GM12865 (cell line): ENCODE data around the gene PNMA1.
A peak's percentile ranks its signal among the peaks of the same experiment; 100 is the strongest.

Experiments
- DNase-seq: peaks from one replicate; pipeline ENCODE4 v3.0.0; 2010; ENCODE audit warnings: low read depth
- H3K4me3 ChIP-seq: 2 replicates; pipeline ENCODE4 v1.5.1; 2011; ENCODE audit warnings: mild to moderate bottlenecking, low read depth, low read length, control low read depth
- CTCF ChIP-seq: IDR thresholded peaks from 2 replicates; pipeline ENCODE4 v1.5.1; 2011; ENCODE audit warnings: low read length, control low read depth, low read depth, inconsistent platforms; ENCODE audit not compliant: insufficient read depth; ENCODE audit errors: missing control alignments

PNMA1 gene

DNA sequence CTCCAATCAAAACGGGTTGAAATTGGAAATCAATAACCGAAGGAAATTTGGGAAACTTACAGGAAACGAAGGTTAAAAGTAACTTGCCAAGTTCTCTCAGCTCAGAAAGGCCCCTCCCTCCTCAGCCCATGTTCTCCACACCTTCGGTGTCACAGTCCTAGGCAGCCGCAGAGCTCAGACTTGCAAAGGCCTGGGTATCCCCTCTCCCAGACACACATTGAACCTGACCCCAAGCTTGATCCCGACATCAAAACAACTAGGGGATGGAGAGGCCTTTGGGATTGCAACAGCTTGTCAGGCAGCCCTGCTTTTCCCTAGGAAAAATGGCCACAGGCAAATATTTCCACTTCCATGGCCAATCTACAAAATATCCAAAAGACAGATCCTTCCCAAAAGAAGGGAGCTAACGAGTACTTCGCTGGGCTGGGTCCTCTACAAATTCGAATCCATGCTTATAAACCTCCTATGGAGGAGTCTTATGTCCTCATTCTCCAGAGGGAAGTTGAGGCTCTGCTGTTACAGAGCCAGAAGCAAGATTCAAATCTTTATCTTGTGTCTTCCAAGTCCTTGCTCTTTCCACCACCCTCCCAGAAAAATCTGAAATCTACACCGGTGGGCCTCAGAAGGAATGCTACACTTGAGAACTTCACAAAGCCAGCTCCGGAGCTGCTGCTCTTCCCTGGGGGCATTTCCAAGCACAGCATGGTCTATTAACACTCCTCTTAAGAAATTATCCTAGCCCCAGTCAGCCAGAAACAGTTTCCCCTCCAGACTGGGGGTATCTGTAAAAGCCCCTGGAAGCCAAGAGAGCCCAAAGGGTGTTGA lies 35.7 kb upstream of the PNMA1 start:
- no peak for TF ChIP-seq CTCF
- H3K4me3 ChIP-seq = no peak overlapping the region
- DNase-seq = no peak

DNA sequence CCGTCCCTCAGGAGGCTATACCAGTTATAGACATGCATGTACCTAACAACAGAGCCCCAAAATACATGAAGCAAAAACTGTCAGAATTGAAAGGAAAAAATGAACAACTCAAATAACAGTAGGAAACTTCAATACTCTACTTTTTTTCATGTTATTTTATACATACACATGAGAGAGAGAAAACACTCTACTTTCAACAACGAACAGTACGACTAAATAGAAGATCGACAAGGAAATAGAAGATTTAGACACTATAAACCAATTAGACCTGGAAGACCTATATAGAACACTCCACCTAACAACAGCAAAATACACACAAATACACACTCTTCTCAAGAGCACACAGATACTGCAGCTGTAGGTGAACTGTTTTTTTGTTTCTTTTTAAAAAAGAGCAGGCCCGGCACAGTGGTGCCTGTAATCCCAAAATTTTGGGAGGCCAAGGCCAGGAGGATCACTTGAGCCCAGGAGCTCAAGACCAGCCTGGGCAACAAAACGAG lies 34.7 kb upstream of the PNMA1 start:
- no peak overlapping the region for H3K4me3 ChIP-seq
- no peak for TF ChIP-seq CTCF

DNA sequence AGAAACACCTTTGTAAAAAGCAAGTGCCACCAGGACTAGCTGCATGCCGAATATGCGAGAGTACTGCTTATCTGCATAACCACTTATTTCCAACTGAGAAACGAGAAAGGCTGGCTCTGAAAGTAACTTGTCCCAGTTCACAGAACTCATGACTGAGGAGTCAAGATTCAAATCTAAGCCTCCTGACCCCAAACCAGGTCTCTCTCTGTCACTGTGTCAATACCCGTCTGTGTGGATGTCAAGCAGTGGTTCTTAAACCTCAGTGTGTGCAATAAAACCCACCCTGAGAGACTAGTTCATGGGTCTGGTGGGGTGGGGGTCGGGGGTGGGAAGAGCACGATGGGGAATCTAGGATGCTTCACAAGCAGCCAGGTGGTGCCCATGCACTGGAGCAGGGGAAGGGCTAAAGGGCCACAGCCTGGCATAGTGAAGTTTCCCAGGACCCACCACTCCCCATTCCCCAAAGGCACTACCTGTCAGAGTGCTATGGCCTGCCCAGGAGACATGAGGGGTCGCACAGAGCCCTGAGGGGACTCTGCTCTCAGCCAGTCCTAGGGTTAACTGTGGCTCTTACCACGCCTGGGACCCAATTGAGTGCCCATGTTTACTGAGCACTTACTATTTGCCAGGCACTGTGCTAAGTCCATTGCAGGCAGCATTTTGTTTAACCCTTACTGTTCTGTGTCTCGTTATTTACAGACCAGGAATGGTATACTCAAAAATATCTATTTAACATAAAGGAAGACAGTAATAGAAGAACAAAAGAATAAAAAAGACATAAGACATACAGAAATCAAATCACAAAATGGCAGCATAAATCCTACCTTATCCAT lies 33.4 kb upstream of the PNMA1 start:
- H3K4me3 ChIP-seq = no peak overlapping the region
- TF ChIP-seq CTCF = no peak
- peak; percentile 46 for DNase-seq

More for the DNA sequence above, 34.7 kb upstream of the PNMA1 start:
- DNase-seq = no peak

DNA sequence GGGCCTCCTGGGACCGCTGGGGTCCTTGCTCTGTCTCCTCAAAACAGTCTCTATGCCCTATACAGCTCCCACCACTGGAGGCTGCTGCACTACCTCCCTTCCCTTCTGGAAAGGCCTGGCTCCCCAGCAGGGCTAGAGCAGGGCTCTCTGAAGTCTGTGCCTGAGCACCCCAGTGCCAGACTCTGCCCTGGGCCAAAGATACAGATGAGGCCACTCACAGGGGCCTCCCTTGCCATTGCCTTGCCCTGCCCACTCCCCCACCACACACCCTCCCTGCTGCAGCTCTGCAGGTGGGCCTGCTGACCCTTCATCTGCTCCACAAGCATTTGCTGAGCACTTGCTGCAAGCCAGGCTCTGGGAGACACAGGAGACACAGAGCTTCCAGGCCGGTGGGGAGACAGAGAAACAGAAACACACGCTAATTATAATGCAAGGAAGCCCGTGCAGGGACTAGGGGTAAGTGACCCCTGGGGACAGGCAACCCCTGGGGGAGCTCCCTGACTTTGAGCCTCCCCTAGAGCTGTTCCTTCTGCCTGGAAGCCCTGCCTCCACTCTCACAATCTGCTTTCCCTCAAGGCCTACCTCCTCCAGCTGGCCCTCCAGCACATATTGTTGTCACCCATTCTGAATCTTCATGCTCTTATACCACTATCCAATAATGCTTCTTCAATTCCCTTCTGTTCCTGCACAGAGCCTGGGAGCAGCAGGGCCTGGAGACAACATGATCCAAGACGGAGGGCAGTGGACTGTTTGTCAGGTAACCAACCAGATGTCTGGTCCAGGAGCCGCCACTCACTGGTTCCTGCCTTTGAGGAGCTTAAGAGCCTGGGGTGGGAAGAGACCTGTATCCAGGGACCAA lies 32.6 kb upstream of the PNMA1 start:
- H3K4me3 ChIP-seq = no peak overlapping the region
- DNase-seq = no peak
- peak; percentile 20 for TF ChIP-seq CTCF

DNA sequence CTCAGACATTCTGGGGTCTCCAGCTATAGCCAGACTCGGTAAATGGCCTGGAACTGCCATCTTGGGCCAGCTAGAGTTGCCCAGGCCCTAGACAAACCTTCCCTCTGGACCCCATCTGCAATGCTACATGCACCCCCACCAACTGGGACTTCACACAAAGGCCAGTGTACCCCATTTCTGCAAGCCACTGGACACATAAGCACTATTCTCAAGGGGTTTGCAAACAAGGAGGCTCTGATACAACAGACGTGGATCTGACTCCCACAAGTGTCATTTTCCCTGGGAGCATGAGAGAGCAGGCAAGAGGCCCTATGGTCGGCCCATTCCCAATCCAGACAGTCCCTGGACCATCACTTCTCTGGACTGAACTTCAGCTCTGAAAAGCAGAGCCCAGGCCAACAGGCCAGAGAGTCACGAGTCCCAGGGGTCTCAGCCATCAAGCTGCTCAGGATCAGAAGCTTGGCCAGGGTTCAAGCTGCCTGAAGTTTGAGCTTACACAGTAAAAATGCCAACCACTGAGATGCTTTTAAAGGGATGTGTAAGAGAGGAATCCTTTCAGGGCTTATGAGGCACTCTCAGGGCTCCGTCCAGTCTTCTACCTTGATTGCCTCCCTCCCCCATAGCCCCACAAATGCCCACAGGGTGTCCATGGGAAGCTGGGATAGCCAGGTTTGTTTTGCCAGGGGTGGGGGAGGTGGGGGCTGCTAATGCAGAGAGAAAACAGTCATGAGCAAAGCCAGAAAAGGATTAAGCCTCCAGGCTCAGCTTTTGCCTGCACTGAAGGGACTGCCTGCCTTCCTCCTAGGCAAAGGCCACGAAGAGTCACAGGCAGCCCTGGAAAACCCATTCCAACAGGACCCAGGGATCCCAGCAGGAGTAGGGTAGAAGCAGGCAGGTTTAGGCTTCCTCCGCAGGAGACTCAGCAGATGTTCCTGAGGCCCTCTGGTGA lies 31.7 kb upstream of the PNMA1 start:
- no peak overlapping the region for H3K4me3 ChIP-seq
- no peak for TF ChIP-seq CTCF
- DNase-seq = no peak
